ENCODE measurements around the gene FNDC3A. TPM values are rescaled to one million over a fixed set of nuclear protein-coding genes. Genes with fewer than 3 reads are reported as not detected.

The FNDC3A gene
- total RNA-seq, 4 donors from 2014 or later, result 21.9 to 59.7 (median 40.1) TPM

DNA sequence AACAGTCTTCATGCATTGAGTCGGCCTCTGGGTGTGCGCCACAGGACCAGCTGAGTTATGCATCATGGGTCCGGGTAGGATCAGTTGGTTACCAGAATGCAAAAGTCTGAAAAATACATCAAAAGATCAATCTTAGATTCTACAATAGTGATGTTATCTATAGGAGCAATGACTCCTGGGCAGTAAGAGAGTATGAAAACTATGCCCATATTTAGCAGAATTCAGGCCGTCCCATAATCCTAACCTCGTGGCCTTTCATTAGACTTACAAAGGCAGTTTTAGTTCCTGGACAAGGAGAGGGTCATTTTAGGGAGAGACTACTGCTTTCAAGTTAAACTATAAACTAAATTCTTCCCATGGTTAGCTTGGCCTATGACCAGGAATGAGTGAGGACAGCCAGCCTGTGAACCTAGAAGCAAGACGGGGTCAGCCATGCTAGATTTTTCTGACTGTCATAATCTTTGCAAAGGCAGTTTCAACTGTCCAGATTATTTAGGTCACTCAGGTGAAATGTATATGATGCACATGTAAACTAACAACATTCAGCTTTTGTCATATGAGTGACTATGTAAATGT lies 260.2 kb downstream of the FNDC3A start:
- no peaks in the 10 kb centered on the region for H3K4me1 ChIP-seq
- H3K9me3 ChIP-seq, result no peaks in the 10 kb centered on the region
- no peak for TF ChIP-seq EP300 (IDR thresholded peaks at IDR 0.05; ENCODE audit: low read depth)
- TF ChIP-seq POLR2A (IDR thresholded peaks at IDR 0.05), result no peak
- TF ChIP-seq POLR2AphosphoS5 (IDR thresholded peaks at IDR 0.05), result no peak
- TF ChIP-seq, protein P1, sequence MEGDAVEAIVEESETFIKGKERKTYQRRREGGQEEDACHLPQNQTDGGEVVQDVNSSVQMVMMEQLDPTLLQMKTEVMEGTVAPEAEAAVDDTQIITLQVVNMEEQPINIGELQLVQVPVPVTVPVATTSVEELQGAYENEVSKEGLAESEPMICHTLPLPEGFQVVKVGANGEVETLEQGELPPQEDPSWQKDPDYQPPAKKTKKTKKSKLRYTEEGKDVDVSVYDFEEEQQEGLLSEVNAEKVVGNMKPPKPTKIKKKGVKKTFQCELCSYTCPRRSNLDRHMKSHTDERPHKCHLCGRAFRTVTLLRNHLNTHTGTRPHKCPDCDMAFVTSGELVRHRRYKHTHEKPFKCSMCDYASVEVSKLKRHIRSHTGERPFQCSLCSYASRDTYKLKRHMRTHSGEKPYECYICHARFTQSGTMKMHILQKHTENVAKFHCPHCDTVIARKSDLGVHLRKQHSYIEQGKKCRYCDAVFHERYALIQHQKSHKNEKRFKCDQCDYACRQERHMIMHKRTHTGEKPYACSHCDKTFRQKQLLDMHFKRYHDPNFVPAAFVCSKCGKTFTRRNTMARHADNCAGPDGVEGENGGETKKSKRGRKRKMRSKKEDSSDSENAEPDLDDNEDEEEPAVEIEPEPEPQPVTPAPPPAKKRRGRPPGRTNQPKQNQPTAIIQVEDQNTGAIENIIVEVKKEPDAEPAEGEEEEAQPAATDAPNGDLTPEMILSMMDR (IDR thresholded peaks at IDR 0.05), result no peak
- H3K36me3 ChIP-seq, result no peaks in the 10 kb centered on the region
- H3K27me3 ChIP-seq, result no peaks in the 10 kb centered on the region
- intact Hi-C loops (cut with DNase I; ENCODE audit: low total_unique reads), result no loop called here
- WGBS, 2 donors (ENCODE audit: low coverage in 1 of 2), result 85 to 91% methylated on average over 6 of the region's 6 CpGs
- H3K4me3 ChIP-seq, result no peak overlapping the region
- no peak overlapping the region for H3K27ac ChIP-seq
- DNase-seq, result no peak
- in situ Hi-C loops (cut with MboI; ENCODE audit: low pct_ligation_motif_present in 1 of 4, low pct_unique_long_range_greater_than_20kb in 1 of 4, low sequenced_read_pairs in 3 of 4), result no loop called here

DNA sequence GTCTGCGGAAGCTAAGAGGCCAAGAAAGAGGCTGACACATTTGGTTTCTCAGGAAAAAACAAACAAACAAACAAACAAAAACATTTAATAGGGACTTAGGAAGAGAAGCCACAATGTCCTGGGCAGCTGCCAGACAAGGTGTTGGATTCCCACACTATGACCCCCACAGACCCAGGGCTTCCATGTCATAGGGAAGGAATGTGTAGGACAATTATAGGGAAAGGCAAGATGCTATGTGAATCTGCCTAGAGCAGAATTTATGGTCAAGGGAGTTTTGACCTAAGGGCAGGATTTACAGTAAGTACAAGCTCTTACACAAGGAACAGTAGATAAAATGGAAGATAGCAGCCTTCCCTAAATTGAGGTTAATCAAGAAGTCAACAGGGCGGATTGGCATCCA lies 262.9 kb downstream of the FNDC3A start:
- H3K27me3 ChIP-seq, result no peaks in the 10 kb centered on the region
- no peak for DNase-seq
- H3K9me3 ChIP-seq, result no peaks in the 10 kb centered on the region
- no peaks in the 10 kb centered on the region for H3K36me3 ChIP-seq
- no peak overlapping the region for H3K4me3 ChIP-seq
- intact Hi-C loops (cut with DNase I; ENCODE audit: low total_unique reads), result no loop called here
- in situ Hi-C loops (cut with MboI; ENCODE audit: low pct_ligation_motif_present in 1 of 4, low pct_unique_long_range_greater_than_20kb in 1 of 4, low sequenced_read_pairs in 3 of 4), result no loop called here
- TF ChIP-seq POLR2AphosphoS5 (IDR thresholded peaks at IDR 0.05) (no peak), EP300 (IDR thresholded peaks at IDR 0.05; ENCODE audit: low read depth) (no peak), POLR2A (IDR thresholded peaks at IDR 0.05) (no peak)
- TF ChIP-seq, protein P1 (IDR thresholded peaks at IDR 0.05), result no peak
- no peak overlapping the region for H3K27ac ChIP-seq
- WGBS, 2 donors (ENCODE audit: low coverage in 1 of 2), result 98 to 100% methylated on average over 1 to 2 of the region's 2 CpGs
- no peaks in the 10 kb centered on the region for H3K4me1 ChIP-seq

DNA sequence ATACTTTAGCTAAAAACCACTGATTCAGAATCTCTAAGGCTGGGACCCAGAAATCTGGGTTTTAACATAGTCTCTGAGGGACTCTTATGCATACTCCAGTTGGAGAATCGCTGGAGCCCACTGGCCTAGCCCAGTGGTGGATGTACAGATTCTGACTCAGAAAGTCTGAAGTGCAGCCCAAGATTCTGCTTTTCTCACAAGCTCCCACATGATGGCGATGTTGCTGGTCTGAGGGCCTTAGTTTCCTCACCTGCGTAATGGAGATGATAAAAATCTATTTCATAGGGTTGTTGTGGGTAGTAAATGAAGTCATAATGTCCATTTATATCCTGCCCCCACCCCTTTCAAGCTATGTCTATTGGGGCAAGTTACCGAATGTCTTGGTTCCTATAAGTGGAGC lies 264.3 kb downstream of the FNDC3A start:
- Histone ChIP-seq H3K27me3 (no peaks in the 10 kb centered on the region), H3K36me3 (no peaks in the 10 kb centered on the region), H3K4me3 (no peak overlapping the region), H3K4me1 (no peaks in the 10 kb centered on the region), H3K9me3 (no peaks in the 10 kb centered on the region), H3K27ac (no peak overlapping the region)
- WGBS, 2 donors (ENCODE audit: low coverage in 1 of 2), result 20 to 26% methylated on average over 3 to 4 of the region's 4 CpGs
- DNase-seq, result no peak
- no peak for TF ChIP-seq POLR2AphosphoS5 (IDR thresholded peaks at IDR 0.05)
- no peak for TF ChIP-seq POLR2A (IDR thresholded peaks at IDR 0.05)
- TF ChIP-seq, protein P1 (IDR thresholded peaks at IDR 0.05), result peak; percentile 20 to 42 (median 36)
- no peak for TF ChIP-seq EP300 (IDR thresholded peaks at IDR 0.05; ENCODE audit: low read depth)
- intact Hi-C loops (cut with DNase I; ENCODE audit: low total_unique reads) (no loop called here), in situ Hi-C loops (cut with MboI; ENCODE audit: low pct_ligation_motif_present in 1 of 4, low pct_unique_long_range_greater_than_20kb in 1 of 4, low sequenced_read_pairs in 3 of 4) (no loop called here)

DNA sequence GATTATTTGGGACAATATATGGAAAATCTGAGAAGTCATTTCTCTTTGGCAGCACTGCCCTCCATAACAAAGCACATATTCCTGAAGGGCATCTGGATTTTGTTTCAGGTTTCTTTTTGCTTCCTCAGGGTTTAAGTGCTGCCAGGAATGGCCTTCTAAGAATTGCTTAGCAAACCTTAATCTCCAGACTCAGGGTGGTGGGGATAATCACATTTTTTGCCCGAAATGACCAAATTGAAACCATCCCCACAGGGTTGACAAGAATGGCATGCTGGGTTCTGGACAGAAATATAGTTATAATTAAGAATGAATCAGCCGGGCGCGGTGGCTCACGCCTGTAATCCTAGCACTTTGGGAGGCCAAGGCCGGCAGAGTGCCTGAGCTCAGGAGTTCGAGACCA lies 265.6 kb downstream of the FNDC3A start:
- Histone ChIP-seq H3K9me3 (no peaks in the 10 kb centered on the region), H3K27me3 (no peaks in the 10 kb centered on the region), H3K36me3 (no peaks in the 10 kb centered on the region), H3K4me3 (no peak overlapping the region), H3K4me1 (no peaks in the 10 kb centered on the region), H3K27ac (no peak overlapping the region)
- DNase-seq, result no peak
- in situ Hi-C loops (cut with MboI; ENCODE audit: low pct_ligation_motif_present in 1 of 4, low pct_unique_long_range_greater_than_20kb in 1 of 4, low sequenced_read_pairs in 3 of 4) (no loop called here), intact Hi-C loops (cut with DNase I; ENCODE audit: low total_unique reads) (no loop called here)
- 78 to 91% methylated on average over 7 of the region's 7 CpGs for WGBS, 2 donors (ENCODE audit: low coverage in 1 of 2)
- TF ChIP-seq EP300 (IDR thresholded peaks at IDR 0.05; ENCODE audit: low read depth) (no peak), POLR2A (IDR thresholded peaks at IDR 0.05) (no peak), POLR2AphosphoS5 (IDR thresholded peaks at IDR 0.05) (no peak)
- TF ChIP-seq, protein P1 (IDR thresholded peaks at IDR 0.05), result no peak

Data from transverse colon (tissue), 4 donors.